8988T (cell line): ENCODE data around the gene ZYG11B.
"Not testable (repeated sequence)": the region's sequence is repeated elsewhere in the genome, so short reads cannot be mapped to it uniquely, and the experiment has no call there.

Experiments used
- DNase-seq: peaks from one replicate; pipeline ENCODE4 v3.0.0; 2011

Gene ZYG11B

DNA sequence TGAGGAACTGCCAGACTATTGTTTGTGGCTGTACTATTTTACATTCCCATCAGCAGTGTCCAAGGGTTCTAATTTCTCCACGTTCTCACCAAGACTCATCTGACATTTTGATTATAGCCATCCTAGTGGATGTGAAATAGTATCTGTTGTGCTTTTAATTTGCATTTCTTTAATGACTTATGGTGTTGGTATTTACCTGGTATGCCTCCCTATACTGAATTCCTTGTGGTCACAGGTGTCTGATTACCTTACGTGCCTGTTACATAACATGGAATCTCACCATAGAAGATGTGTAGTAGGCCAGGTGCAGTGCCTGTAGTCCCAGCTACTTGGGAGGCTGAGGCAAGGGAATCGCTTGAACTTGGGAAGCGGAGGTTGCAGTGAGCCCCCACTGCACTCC, 129.8 kb downstream of the ZYG11B start:
- DNase-seq, result no peak

- DNase-seq, result no peak
These were observed 131.2 kb downstream of the ZYG11B start for GRCh38 chr1:52857443-52857842.

GRCh38 chr1:52862666-52863458, 136.6 kb downstream of the ZYG11B start:
- no peak for DNase-seq

- DNase-seq, result no peak
These were observed 141.0 kb downstream of the ZYG11B start for GRCh38 chr1:52867087-52867863.

GRCh38 chr1:52869727-52870126, 143.5 kb downstream of the ZYG11B start:
- DNase-seq, result not testable (repeated sequence)

GRCh38 chr1:52876843-52877242, 150.6 kb downstream of the ZYG11B start:
- DNase-seq, result no peak
